SK-N-MC (cell line): Measurements from ENCODE around the gene JUND.

ENCODE experiments used
- EZH2 ChIP-seq: fragments of 200-600 bp; sonication (generic); IDR thresholded peaks from one replicate; pipeline ENCODE4 v1.6.1; 2017; ENCODE audit warnings: antibody characterized with exemption
- FOXP2 ChIP-seq: optimal IDR thresholded peaks from 2 replicates; pipeline ENCODE3; 2011; ENCODE audit warnings: mild to moderate bottlenecking, moderate library complexity; ENCODE audit not compliant: insufficient read depth; ENCODE audit errors: extremely low read length, control extremely low read depth
- POLR2AphosphoS5 ChIP-seq: IDR thresholded peaks from 2 replicates; pipeline ENCODE4 v1.6.1; 2012; ENCODE audit warnings: mild to moderate bottlenecking, low read depth, low read length, borderline replicate concordance

- TF ChIP-seq EZH2: no peak
- no peak for TF ChIP-seq POLR2AphosphoS5
- TF ChIP-seq FOXP2: no peak
Measured at GRCh38 chr19:18308948-18309325, 27.5 kb upstream of the JUND start.
